HuH-7.5 (cell line): Measurements from ENCODE around the gene KASH5.
A peak's percentile ranks its signal among the peaks of the same experiment; 100 is the strongest.
"Not testable (repeated sequence)": the region's sequence is repeated elsewhere in the genome, so short reads cannot be mapped to it uniquely, and the experiment has no call there.

Experiments
- DNase-seq: peaks from one replicate; pipeline ENCODE4 v3.0.0; 2011; ENCODE audit warnings: low spot score

The KASH5 gene

GRCh38 chr19:49439836-49440235 is 51.8 kb downstream of the KASH5 start:
- DNase-seq, result no peak

DNA sequence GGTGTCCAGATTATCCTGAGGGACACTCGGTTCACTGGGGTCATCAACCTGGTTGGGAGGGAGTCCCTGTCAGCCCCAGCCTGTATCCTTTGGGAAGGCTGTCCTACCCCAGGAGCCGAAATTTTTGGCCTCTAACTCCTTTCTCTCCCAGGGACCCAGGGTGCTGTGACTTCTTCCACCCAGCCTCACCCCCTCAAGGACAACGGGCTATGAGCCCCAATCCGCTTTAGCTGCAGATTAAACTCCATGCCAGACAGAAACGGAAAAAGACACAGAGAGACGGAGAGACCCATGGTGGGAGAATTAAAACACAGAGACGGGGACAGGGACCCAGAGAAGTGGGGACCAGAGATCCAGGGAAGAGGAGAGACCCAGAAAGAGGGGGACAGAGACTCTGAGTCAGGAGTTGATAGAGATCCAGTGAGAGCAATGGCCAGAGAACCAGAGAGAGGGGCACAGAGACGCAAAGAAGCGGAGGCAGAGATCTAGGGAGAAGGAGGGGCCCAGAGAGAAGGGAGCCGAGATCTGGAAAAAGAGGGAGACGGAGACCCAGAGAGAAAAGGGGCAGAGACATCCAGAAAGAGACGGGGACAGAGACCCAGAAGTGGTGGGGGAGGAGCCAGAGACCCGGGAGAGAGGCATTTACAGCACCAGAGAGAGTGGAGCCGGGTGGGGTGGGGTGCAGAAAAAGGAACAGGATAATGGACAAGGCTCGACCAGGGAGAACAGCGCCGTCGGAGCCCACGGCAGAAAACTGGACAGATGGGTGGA is 52.6 kb downstream of the KASH5 start:
- DNase-seq, result no peak

GRCh38 chr19:49441210-49441959 is 53.3 kb downstream of the KASH5 start, which contains the start of gene SLC17A7:
SLC17A7 (minus strand) TSS chr19:49441527; CDS start chr19:49441379, 148 bp downstream.
- DNase-seq, result no peak

DNA sequence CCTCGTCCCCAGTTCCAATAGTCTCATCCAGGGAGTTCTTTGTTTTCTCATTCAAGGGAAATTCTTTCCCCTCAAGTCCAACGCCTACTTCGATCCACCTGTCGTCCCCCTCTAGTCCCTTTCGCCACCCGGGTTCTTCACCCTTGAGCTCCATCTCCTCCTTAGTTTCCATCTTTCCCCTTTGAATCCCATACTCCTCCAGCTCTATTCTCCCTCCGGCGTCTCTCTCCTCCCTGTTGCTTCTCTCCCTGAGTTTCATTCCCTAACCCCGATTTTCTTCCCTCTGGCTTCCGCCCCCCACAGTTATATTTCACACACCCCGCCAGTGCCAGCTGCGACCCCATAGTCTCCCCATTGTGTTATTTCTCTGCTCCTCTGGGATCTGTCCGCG is 53.9 kb downstream of the KASH5 start:
- no peak for DNase-seq

DNA sequence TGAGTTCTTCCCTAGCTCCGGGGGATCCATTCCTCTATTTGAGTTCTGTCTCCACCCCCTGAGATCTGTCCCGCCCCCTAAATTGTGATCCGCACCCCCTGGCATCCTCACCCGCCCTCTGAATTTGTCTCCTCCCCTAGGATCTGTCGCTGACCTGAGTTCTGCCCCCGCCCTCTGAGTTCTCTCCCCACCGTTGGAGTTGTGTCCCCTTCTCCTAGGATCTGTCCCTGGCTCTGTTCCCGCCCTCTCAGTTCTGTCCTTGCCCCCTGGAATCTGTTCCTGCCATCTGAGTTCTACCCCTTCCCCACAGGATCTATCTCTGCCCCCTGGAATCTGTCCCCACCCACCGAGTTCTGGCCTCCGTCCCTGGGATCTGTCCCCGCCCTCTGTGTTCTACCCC is 54.3 kb downstream of the KASH5 start:
- DNase-seq, result no peak

DNA sequence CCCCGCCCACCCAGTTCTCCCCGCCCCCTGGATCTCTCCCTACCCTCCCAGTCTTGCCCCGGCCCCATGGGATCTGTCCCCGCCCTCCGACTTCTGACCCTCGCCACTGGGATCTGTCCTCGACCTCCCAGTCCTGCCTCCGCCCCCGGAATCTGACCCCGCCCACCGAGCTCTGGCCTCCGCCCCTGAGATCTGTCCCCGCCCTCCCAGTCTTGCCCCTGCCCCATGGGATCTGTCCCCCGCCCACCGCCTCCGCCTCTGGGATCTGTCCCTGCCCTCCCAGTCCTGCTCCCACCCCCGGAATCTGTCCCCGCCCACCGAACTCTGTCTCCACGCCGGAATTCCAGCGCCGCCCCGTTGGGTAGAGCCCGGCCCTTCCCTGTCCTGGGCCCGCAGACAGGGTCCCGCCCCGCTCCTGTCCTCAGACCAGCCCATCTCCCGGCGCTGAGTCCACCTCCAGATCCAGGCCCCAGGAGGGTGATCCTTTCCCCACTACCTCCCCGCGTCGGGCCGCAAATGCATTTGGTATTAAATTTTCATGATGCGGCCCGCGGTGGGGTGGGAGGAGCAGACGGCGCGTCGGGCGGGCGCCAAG is 54.8 kb downstream of the KASH5 start:
- peak; percentile 98 for DNase-seq

DNA sequence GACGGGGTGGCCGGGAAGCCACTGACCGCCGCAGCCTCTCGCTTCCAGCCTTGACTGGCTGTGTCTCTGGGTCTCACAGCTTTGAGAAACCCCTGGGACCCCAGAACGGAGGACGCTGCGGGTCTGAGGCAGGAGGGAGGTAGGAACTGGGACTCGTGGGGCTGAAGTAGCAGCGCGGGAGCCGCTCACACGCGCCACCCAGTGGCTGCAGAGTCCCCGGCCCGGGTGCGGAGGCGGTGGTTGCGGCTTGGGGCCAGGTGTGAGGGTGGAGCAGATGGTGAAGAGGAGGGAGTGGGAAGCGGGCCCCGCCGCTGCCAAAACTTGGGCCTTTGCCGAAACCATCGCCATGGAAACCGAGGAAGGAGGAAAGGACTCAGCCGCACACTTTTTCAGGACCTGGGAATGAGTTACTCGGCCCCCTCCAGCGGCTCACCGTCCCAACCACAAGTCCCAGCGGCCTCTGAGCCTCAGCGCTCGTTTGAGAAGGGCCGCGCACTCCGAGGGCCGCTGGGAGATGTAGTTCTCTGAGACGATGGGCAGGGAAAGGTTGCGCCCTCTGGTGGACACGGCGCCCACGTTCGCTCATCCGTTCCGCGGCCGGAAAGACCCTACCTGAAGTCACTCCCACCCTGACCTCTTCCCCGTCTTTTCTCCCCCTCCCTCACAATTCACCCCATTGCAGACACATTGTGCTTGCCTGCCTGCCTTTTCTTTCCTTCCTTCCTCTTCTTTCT is 55.5 kb downstream of the KASH5 start:
- DNase-seq, result peak; percentile 97

GRCh38 chr19:49444100-49444700 is 56.2 kb downstream of the KASH5 start:
- not testable (repeated sequence) for DNase-seq

DNA sequence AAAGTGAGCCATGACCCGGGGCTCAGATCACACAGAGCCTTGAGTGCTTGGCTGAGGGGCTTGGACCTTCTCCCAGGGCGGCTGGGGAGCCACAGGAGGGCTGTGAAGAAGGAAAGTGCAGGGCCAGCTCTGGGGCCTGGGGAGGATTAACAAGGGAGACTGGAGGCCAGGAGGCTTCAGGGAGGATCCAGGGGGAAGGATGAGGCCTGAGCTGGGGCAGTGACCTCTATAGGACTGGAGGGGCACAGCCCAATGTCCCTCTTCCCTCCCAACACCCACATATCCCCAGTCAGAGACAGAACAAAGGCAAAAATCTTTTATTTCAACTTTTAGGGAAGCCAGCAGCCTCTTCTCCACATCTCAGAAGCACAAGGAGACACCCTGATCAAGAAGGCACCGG is 57.9 kb downstream of the KASH5 start:
- DNase-seq, result no peak

GRCh38 chr19:49447485-49448431 is 59.7 kb downstream of the KASH5 start:
- DNase-seq, result no peak

GRCh38 chr19:49448432-49448786 is 60.4 kb downstream of the KASH5 start:
- no peak for DNase-seq

DNA sequence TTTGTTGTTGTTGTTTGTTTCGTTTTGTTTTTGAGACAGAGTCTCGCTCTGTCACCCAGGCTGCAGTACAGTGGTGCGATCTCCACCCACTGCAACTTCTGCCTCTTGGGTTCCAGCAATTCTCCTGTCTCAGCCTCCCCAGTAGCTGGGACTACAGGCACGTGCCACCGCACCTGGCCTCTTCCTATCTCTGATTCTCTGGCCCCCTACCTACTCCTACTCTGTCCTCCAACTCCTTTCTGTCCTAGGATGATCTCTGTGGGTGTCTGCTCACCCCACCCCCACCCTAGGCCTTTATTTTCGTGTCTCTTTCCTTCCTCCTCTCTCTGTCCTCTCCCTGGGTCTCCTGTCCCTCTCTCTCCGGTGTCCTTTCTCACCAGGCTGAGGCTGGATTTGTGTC is 62.4 kb downstream of the KASH5 start:
- DNase-seq, result no peak

DNA sequence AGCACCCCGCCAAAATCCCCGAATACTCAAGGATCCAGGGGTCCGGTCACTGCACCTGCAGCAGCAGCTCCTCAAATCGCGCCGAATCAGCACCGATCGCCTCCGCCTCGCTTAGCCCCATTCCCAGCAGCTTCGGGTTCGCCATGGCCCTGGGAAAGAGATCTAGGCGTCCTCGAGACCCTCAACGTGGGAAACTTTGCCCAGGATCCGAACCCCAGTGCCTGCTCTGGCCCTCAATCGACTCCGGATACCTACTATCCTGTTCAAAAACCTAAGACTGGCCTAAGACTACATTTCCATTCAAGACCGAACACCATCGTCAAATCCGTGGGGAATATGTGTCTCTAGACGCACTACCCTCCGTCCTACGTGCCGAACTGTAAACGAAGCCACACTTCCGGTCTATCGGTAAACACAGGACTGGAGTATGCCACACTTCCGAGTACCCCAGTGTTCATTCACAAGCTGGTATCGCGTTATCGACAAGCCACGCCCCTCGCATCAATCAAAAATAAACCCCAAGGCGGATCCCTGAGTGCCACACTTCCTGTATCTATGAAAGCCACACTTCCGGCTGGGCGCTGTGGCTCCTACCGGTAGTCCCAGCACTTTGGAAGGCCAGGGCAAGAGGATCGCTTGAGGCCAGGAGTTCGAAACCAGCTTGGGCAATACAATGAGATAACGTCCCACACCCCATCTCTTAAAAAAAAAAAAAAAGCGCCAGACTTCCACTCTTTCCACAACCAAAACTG is 63.6 kb downstream of the KASH5 start, which contains the start of gene PIH1D1:
Gene PIH1D1 (minus strand): TSS at position 385 of the 752 bp plus-strand sequence. CDS start 240 bp downstream, at position 145.
- peak; percentile 94 for DNase-seq

GRCh38 chr19:49453013-49453756 is 65.1 kb downstream of the KASH5 start, which contains the start of gene ALDH16A1:
ALDH16A1 (plus strand) TSS chr19:49453225; CDS start chr19:49453332, 107 bp downstream.
- peak; percentile 96 for DNase-seq

- no peak for DNase-seq
Observed at GRCh38 chr19:49453757-49454240, 65.8 kb downstream of the KASH5 start.

- no peak for DNase-seq
Observed at GRCh38 chr19:49455773-49456172, 67.7 kb downstream of the KASH5 start.

- DNase-seq, result no peak
Observed at GRCh38 chr19:49456326-49456725, 68.3 kb downstream of the KASH5 start.

- no peak for DNase-seq
Observed at GRCh38 chr19:49458567-49458903, 70.5 kb downstream of the KASH5 start.

DNA sequence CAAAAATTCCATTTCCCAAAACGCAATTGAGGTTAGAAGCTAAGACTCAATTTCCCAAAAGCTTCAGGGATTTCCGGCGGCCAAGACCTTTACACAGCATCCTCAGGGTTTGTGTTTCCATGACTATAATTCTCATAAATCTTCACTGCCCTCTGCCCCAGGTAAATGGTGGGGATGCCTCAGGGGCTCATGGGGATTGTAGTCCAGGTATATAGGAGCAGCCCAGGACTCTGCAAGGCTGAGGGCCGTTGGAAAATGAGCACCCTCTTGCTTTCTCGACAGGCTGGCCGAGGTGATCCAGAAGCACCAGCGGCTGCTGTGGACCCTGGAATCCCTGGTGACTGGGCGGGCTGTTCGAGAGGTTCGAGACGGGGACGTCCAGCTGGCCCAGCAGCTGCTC is 71.3 kb downstream of the KASH5 start:
- DNase-seq, result no peak
